OCI-LY3 (cell line): ENCODE measurements around the gene PABPN1.

ENCODE experiments used
- H2AFZ ChIP-seq: fragments of 200-600, 300-600 bp; shearing (Covaris generic); 2 replicates; pipeline ENCODE4 v1.6.0; 2014; ENCODE audit warnings: antibody characterized with exemption, low read depth, low read length
- H3K27ac ChIP-seq: fragments of 200-600, 300-600 bp; sonication (generic); 2 replicates; pipeline ENCODE4 v1.5.1; 2014; ENCODE audit warnings: mild to moderate bottlenecking, low read length, moderate library complexity, mixed read lengths
- H3K27me3 ChIP-seq: fragments of 200-600, 300-600 bp; sonication (generic); 2 replicates; pipeline ENCODE4 v1.6.1; 2014; ENCODE audit warnings: low read depth, low read length, mixed read lengths
- H3K36me3 ChIP-seq: fragments of 200-600, 300-600 bp; sonication (generic); replicated peaks from 2 replicates; pipeline ENCODE3; 2014; ENCODE audit warnings: low read depth, low read length, mixed read lengths
- H3K4me1 ChIP-seq: fragments of 300-600, 200-600 bp; sonication (generic); 2 replicates; pipeline ENCODE4 v1.6.1; 2014; ENCODE audit warnings: low read length, mixed read lengths
- H3K4me2 ChIP-seq: fragments of 200-600, 300-600 bp; sonication (generic); 2 replicates; pipeline ENCODE4 v1.6.1; 2014; ENCODE audit warnings: low read length, mixed read lengths
- H3K4me3 ChIP-seq: fragments of 300-600, 200-600 bp; sonication (generic); 2 replicates; pipeline ENCODE4 v1.5.1; 2014; ENCODE audit warnings: antibody characterized with exemption, mild to moderate bottlenecking, low read length, moderate library complexity
- H3K79me2 ChIP-seq: fragments of 300-600, 200-600 bp; shearing (Covaris generic); 2 replicates; pipeline ENCODE4 v1.6.1; 2014; ENCODE audit warnings: mild to moderate bottlenecking, low read length, mixed read lengths
- H3K9ac ChIP-seq: fragments of 300-600, 200-600 bp; shearing (Covaris generic); 2 replicates; pipeline ENCODE4 v1.6.0; 2014; ENCODE audit warnings: mild to moderate bottlenecking, low read length, moderate library complexity
- H3K9me3 ChIP-seq: fragments of 200-600, 300-600 bp; shearing (Covaris generic); 2 replicates; pipeline ENCODE4 v1.6.1; 2014; ENCODE audit warnings: low read length, mixed read lengths; ENCODE audit not compliant: insufficient read depth
- H4K20me1 ChIP-seq: fragments of 200-600, 300-600 bp; sonication (generic); 2 replicates; pipeline ENCODE4 v1.6.1; 2016; ENCODE audit warnings: low read length, mixed read lengths; ENCODE audit not compliant: insufficient read depth
- CTCF ChIP-seq: fragments of 200-600, 300-600 bp; sonication (generic); IDR thresholded peaks from 2 replicates; pipeline ENCODE4 v1.5.1; 2014; ENCODE audit warnings: antibody characterized with exemption, low read length, low read depth
- EZH2phosphoT487 ChIP-seq: fragments of 200-600 bp; shearing (Covaris generic); IDR thresholded peaks from 2 replicates; pipeline ENCODE4 v1.6.1; 2018; ENCODE audit warnings: antibody characterized with exemption, mixed run types, low read depth

The PABPN1 gene

GRCh38 chr14:23300687-23301223, 20.5 kb upstream of the PABPN1 start:
- Histone ChIP-seq H3K9ac (peak overlapping the region; percentile 84), H4K20me1 (no peaks in the 10 kb centered on the region), H3K9me3 (no peaks in the 10 kb centered on the region), H3K27ac (peak overlapping the region; percentile 37; the same call in 1 of the 2 replicates), H3K79me2 (peaks cover 12% of the 10 kb centered on the region), H3K27me3 (no peaks in the 10 kb centered on the region), H2AFZ (no peak overlapping the region), H3K4me2 (peak overlapping the region; percentile 96), H3K4me1 (peaks cover 29% of the 10 kb centered on the region), H3K36me3 (peaks cover 28% of the 10 kb centered on the region), H3K4me3 (peak overlapping the region; percentile 94)
- TF ChIP-seq CTCF, result no peak
- TF ChIP-seq EZH2phosphoT487, result no peak

GRCh38 chr14:23301288-23301968, 19.8 kb upstream of the PABPN1 start:
- H3K79me2 ChIP-seq, result peaks cover 12% of the 10 kb centered on the region
- H3K4me2 ChIP-seq, result peak overlapping the region; percentile 84
- no peak for TF ChIP-seq EZH2phosphoT487
- TF ChIP-seq CTCF, result peak; percentile 68
- H3K4me1 ChIP-seq, result peaks cover 31% of the 10 kb centered on the region
- peak overlapping the region; percentile 94 for H3K4me3 ChIP-seq
- H3K27me3 ChIP-seq, result no peaks in the 10 kb centered on the region
- no peaks in the 10 kb centered on the region for H4K20me1 ChIP-seq
- H3K36me3 ChIP-seq, result peaks cover 26% of the 10 kb centered on the region
- H2AFZ ChIP-seq, result peak overlapping the region; percentile 43; the same call in 1 of the 2 replicates
- H3K9ac ChIP-seq, result peak overlapping the region; percentile 84
- peak overlapping the region; percentile 75 for H3K27ac ChIP-seq
- no peaks in the 10 kb centered on the region for H3K9me3 ChIP-seq

GRCh38 chr14:23301969-23302289, 19.3 kb upstream of the PABPN1 start:
- Histone ChIP-seq H3K4me2 (peak overlapping the region; percentile 84), H3K9ac (peak overlapping the region; percentile 83), H3K9me3 (no peaks in the 10 kb centered on the region), H3K4me3 (peak overlapping the region; percentile 88), H3K79me2 (peaks cover 12% of the 10 kb centered on the region), H3K27ac (peak overlapping the region; percentile 75), H3K27me3 (no peaks in the 10 kb centered on the region), H3K4me1 (peaks cover 31% of the 10 kb centered on the region), H2AFZ (peak overlapping the region; percentile 43; the same call in 1 of the 2 replicates), H4K20me1 (no peaks in the 10 kb centered on the region), H3K36me3 (peaks cover 21% of the 10 kb centered on the region)
- TF ChIP-seq CTCF (no peak), EZH2phosphoT487 (no peak)

- no peaks in the 10 kb centered on the region for H3K27me3 ChIP-seq
- peak within 1 kb of the TSS; percentile 84 for H3K4me2 ChIP-seq
- peak within 1 kb of the TSS; percentile 83 for H3K9ac ChIP-seq
- H3K4me3 ChIP-seq, result peak within 1 kb of the TSS; percentile 88
- peaks cover 37% of the 10 kb centered on the region for H3K4me1 ChIP-seq
- peaks cover 15% of the 10 kb centered on the region for H3K36me3 ChIP-seq
- H4K20me1 ChIP-seq, result no peaks in the 10 kb centered on the region
- peak within 1 kb of the TSS; percentile 75 for H3K27ac ChIP-seq
- H2AFZ ChIP-seq, result peak within 1 kb of the TSS; percentile 62
- H3K9me3 ChIP-seq, result no peaks in the 10 kb centered on the region
- peaks cover 18% of the 10 kb centered on the region for H3K79me2 ChIP-seq
- no peak for TF ChIP-seq CTCF
- TF ChIP-seq EZH2phosphoT487, result no peak
Observed at GRCh38 chr14:23302290-23303225, 18.7 kb upstream of the PABPN1 start, which contains the start of gene PPP1R3E. TSS of gene PPP1R3E (minus strand) at chr14:23302859. CDS start at chr14:23302576, 283 bp downstream.
